SK-N-SH (cell line): Measurements from ENCODE around the gene DCHS1.

Source experiments
- EP300 ChIP-seq, 2 experiments: IDR thresholded peaks; 2 replicates each; pipeline versions ENCODE4 v1.4.0 to v1.6.1; 2012; ENCODE audit warnings: borderline replicate concordance in 1 of 2, low read depth in 1 of 2, low read length in 1 of 2
- GABPA ChIP-seq: IDR thresholded peaks from 2 replicates; pipeline ENCODE4 v1.4.0; 2012; ENCODE audit warnings: low read depth, mild to moderate bottlenecking
- IRF3 ChIP-seq: fragments of 150-350 bp; IDR thresholded peaks from 2 replicates; pipeline ENCODE4 v1.6.1; 2016; ENCODE audit warnings: mild to moderate bottlenecking, low read depth, low read length
- NFIC ChIP-seq: IDR thresholded peaks from 2 replicates; pipeline ENCODE4 v1.4.0; 2012; ENCODE audit warnings: borderline replicate concordance
- NRF1 ChIP-seq: IDR thresholded peaks from 2 replicates; pipeline ENCODE4 v1.6.1; 2012; ENCODE audit warnings: low read depth, mild to moderate bottlenecking, low read length
- REST ChIP-seq: IDR thresholded peaks from 2 replicates; pipeline ENCODE4 v1.6.1; 2012; ENCODE audit warnings: mild to moderate bottlenecking, low read depth, low read length, moderate library complexity
- TF ChIP-seq, protein P1 (sequence below): fragments of 200-600 bp; sonication (generic); IDR thresholded peaks from 2 replicates; pipeline ENCODE4 v1.6.1; 2017; ENCODE audit warnings: antibody characterized with exemption, mild to moderate bottlenecking, moderate library complexity

DNA sequence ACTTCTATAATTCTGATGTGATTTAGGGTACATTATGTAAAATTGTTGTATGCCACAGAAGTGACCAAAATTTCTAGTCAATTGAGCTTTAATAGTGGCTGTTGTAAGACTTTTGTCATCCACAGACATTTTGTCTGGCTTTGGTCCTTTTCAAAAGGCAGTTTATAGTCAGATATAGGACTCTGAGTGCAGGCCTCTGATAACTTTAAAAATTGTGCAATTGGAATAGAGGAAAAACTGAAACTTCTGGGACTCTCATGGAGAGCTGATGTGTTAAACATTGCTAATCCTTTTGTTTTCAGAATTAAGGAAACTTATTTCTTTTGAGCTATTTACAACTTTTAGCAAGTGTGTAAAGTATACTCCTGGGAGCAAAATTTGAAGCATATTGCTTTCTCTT is 36.5 kb upstream of the DCHS1 start:
- TF ChIP-seq, protein P1, sequence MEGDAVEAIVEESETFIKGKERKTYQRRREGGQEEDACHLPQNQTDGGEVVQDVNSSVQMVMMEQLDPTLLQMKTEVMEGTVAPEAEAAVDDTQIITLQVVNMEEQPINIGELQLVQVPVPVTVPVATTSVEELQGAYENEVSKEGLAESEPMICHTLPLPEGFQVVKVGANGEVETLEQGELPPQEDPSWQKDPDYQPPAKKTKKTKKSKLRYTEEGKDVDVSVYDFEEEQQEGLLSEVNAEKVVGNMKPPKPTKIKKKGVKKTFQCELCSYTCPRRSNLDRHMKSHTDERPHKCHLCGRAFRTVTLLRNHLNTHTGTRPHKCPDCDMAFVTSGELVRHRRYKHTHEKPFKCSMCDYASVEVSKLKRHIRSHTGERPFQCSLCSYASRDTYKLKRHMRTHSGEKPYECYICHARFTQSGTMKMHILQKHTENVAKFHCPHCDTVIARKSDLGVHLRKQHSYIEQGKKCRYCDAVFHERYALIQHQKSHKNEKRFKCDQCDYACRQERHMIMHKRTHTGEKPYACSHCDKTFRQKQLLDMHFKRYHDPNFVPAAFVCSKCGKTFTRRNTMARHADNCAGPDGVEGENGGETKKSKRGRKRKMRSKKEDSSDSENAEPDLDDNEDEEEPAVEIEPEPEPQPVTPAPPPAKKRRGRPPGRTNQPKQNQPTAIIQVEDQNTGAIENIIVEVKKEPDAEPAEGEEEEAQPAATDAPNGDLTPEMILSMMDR = no peak
- TF ChIP-seq REST (no peak), GABPA (no peak), NFIC (no peak), EP300 (IDR thresholded peaks at IDR 0.05; ENCODE audit: borderline replicate concordance in 1 of 2, low read depth in 1 of 2, low read length in 1 of 2) (no peak), NRF1 (no peak), IRF3 (no peak)
